Hepatocyte (in vitro differentiated cells): ENCODE data around the gene HSD11B1L. TPM values are rescaled to one million over a fixed set of nuclear protein-coding genes. Genes with fewer than 3 reads are reported as not detected.

Experiments
- DNase-seq: peaks from one replicate; pipeline ENCODE4 v3.0.0-alpha.2; 2016; ENCODE audit warnings: low spot score
- H2AFZ ChIP-seq: fragments of 200-600 bp; sonication (generic); 2 replicates; pipeline ENCODE4 v1.6.0; 2016; ENCODE audit warnings: antibody characterized with exemption, mild to moderate bottlenecking
- H3K27ac ChIP-seq: fragments of 200-600 bp; sonication (generic); 2 replicates; pipeline ENCODE4 v1.5.1; 2016; ENCODE audit warnings: mild to moderate bottlenecking
- H3K27me3 ChIP-seq: fragments of 200-600 bp; sonication (generic); 2 replicates; pipeline ENCODE4 v1.6.1; 2016
- H3K36me3 ChIP-seq: fragments of 200-600 bp; sonication (generic); replicated peaks from 2 replicates; pipeline ENCODE4 v1.5.1; 2016; ENCODE audit warnings: low read depth; ENCODE audit not compliant: insufficient read depth
- H3K4me1 ChIP-seq: fragments of 200-600 bp; sonication (generic); 2 replicates; pipeline ENCODE4 v1.5.1; 2016; ENCODE audit warnings: mild to moderate bottlenecking, moderate library complexity; ENCODE audit not compliant: insufficient read depth
- H3K4me2 ChIP-seq: fragments of 200-600 bp; sonication (generic); 2 replicates; pipeline ENCODE4 v1.6.0; 2016
- H3K4me3 ChIP-seq: fragments of 200-600 bp; sonication (generic); 2 replicates; pipeline ENCODE4 v1.5.1; 2016; ENCODE audit warnings: mild to moderate bottlenecking
- H3K79me2 ChIP-seq: fragments of 200-600 bp; sonication (generic); 2 replicates; pipeline ENCODE4 v1.6.0; 2017; ENCODE audit warnings: mild to moderate bottlenecking
- H3K9me2 ChIP-seq: fragments of 200-600 bp; sonication (generic); replicated peaks from 2 replicates; pipeline ENCODE4 v1.6.0; 2017; ENCODE audit warnings: mild to moderate bottlenecking; ENCODE audit not compliant: insufficient read depth
- H3K9me3 ChIP-seq: fragments of 200-600 bp; sonication (generic); 2 replicates; pipeline ENCODE4 v1.5.1; 2016; ENCODE audit warnings: low read depth, mild to moderate bottlenecking
- H4K20me1 ChIP-seq: fragments of 200-600 bp; sonication (generic); 2 replicates; pipeline ENCODE4 v1.6.0; 2016; ENCODE audit warnings: mild to moderate bottlenecking; ENCODE audit not compliant: insufficient read depth, poor library complexity, severe bottlenecking
- CTCF ChIP-seq: fragments of 200-600 bp; sonication (generic); IDR thresholded peaks from 2 replicates; pipeline ENCODE4 v1.5.1; 2016; ENCODE audit warnings: antibody characterized with exemption, mild to moderate bottlenecking; ENCODE audit not compliant: poor library complexity
- EZH2 ChIP-seq: fragments of 200-600 bp; sonication (generic); IDR thresholded peaks from 2 replicates; pipeline ENCODE4 v1.6.1; 2016; ENCODE audit warnings: antibody characterized with exemption, mild to moderate bottlenecking, borderline replicate concordance
- EZH2phosphoT487 ChIP-seq: fragments of 200-600 bp; sonication (generic); IDR thresholded peaks from one replicate; pipeline ENCODE4 v1.6.1; 2018; ENCODE audit warnings: antibody characterized with exemption, mild to moderate bottlenecking, low read depth, moderate library complexity; ENCODE audit not compliant: unreplicated experiment, severe bottlenecking
- WGBS: methylation state at CpG from one replicate; pipeline ENCODE4 v1.1.6; 2016; ENCODE audit warnings: low lambda C conversion rate; ENCODE audit errors: missing lambda C conversion rate; 5-methylcytosine and 5-hydroxymethylcytosine counted together
- polyA plus RNA-seq: library from polyadenylated mRNA; unstranded; fragments of >200 nt; fragmentation: Nextera tagmentation; extraction: Ambion mirVana; gene quantifications from 2 replicates; pipeline ENCODE4 v1.2.1, GENCODE V29; 2016
- total RNA-seq: library from RNA; depleted of rRNA; stranded (reverse); fragments of >200 nt; gene quantifications from 2 replicates; pipeline ENCODE4 v1.2.3, GENCODE V29; 2014

HSD11B1L gene
- total and polyA plus RNA-seq, 2 experiments from 2014 or later = 14.9 to 26.0 TPM

- TF ChIP-seq EZH2 (no peak), CTCF (no peak), EZH2phosphoT487 (no peak)
- Histone ChIP-seq H3K4me2 (no peak overlapping the region), H3K9me2 (no peaks in the 10 kb centered on the region), H3K4me1 (no peaks in the 10 kb centered on the region), H3K27ac (no peak overlapping the region), H3K27me3 (no peaks in the 10 kb centered on the region), H4K20me1 (no peaks in the 10 kb centered on the region), H3K4me3 (no peak overlapping the region), H3K9me3 (no peaks in the 10 kb centered on the region), H2AFZ (no peak overlapping the region), H3K36me3 (peaks cover 2% of the 10 kb centered on the region), H3K79me2 (peaks cover 17% of the 10 kb centered on the region)
- DNase-seq = no peak
- 98% methylated on average over 10 of the region's 10 CpGs for WGBS
Measured at GRCh38 chr19:5652261-5652660, 28.6 kb upstream of the HSD11B1L start.

DNA sequence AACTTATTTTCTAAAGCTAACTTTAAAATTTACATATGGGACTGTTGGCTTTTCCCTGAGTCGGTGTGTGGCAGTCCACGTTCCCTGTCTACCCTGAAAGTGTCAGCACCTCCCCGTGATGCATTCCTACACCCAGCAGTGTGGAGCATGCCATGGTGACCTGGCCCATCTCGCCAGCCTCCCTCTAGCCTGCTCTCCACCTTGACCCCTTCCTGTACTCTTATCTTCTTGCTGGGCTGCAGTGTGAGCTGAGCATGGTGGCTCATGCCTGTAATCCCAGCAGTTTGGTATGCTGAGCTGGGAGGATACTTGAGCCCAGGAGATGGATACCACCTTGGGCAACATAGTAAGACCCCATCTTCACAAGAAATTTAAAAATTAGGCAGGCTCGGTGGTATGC is 25.9 kb upstream of the HSD11B1L start:
- Histone ChIP-seq H3K9me3 (no peaks in the 10 kb centered on the region), H3K4me1 (no peaks in the 10 kb centered on the region), H3K9me2 (no peaks in the 10 kb centered on the region), H3K79me2 (peaks cover 5% of the 10 kb centered on the region), H3K4me2 (no peak overlapping the region), H4K20me1 (no peaks in the 10 kb centered on the region), H2AFZ (no peak overlapping the region), H3K27me3 (no peaks in the 10 kb centered on the region), H3K4me3 (no peak overlapping the region), H3K27ac (no peak overlapping the region), H3K36me3 (no peaks in the 10 kb centered on the region)
- TF ChIP-seq EZH2 = no peak
- DNase-seq = no peak
- 98% methylated on average over 5 of the region's 5 CpGs for WGBS

GRCh38 chr19:5655412-5655811 is 25.4 kb upstream of the HSD11B1L start:
- WGBS = 98% methylated on average over 5 of the region's 5 CpGs
- Histone ChIP-seq H3K9me2 (no peaks in the 10 kb centered on the region), H3K36me3 (no peaks in the 10 kb centered on the region)

DNA sequence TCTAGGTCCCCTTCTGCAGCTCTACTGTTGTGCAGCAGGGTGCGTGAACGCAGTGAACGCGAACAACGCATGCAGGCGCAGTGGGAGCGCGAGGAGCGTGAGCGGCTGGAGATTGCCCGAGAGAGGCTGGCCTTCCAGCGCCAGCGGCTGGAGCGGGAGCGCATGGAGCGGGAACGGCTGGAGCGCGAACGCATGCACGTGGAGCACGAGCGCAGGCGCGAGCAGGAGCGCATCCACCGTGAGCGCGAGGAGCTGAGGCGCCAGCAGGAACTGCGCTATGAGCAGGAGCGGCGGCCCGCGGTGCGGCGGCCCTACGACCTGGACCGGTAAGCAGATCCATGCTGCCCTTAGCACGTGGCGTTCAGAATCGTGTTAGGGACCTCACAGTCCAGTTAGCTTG is 19.3 kb upstream of the HSD11B1L start:
- H3K9me3 ChIP-seq = no peaks in the 10 kb centered on the region
- no peak overlapping the region for H3K4me2 ChIP-seq
- DNase-seq = no peak
- H3K4me1 ChIP-seq = no peaks in the 10 kb centered on the region
- H3K4me3 ChIP-seq = no peak overlapping the region
- H3K36me3 ChIP-seq = no peaks in the 10 kb centered on the region
- no peak overlapping the region for H2AFZ ChIP-seq
- WGBS = 98% methylated on average over 41 of the region's 42 CpGs
- H3K27ac ChIP-seq = no peak overlapping the region
- no peaks in the 10 kb centered on the region for H3K9me2 ChIP-seq
- H4K20me1 ChIP-seq = no peaks in the 10 kb centered on the region
- no peak for TF ChIP-seq EZH2
- no peaks in the 10 kb centered on the region for H3K27me3 ChIP-seq
- H3K79me2 ChIP-seq = no peaks in the 10 kb centered on the region

More at GRCh38 chr19:5655412-5655811, 25.4 kb upstream of the HSD11B1L start:
- Histone ChIP-seq H3K79me2 (peaks cover 2% of the 10 kb centered on the region), H3K4me1 (no peaks in the 10 kb centered on the region), H3K9me3 (no peaks in the 10 kb centered on the region), H3K4me3 (no peak overlapping the region), H3K4me2 (no peak overlapping the region), H3K27ac (no peak overlapping the region), H2AFZ (no peak overlapping the region), H3K27me3 (no peaks in the 10 kb centered on the region), H4K20me1 (no peaks in the 10 kb centered on the region)
- TF ChIP-seq EZH2 (no peak), CTCF (no peak), EZH2phosphoT487 (no peak)
- no peak for DNase-seq
